ENCODE data around the gene SMC4.

The SMC4 gene

GRCh38 chr3:160479376-160479775, 79.9 kb downstream of the SMC4 start:
- DNase-seq = no peak

- DNase-seq = no peak
These were observed 81.5 kb downstream of the SMC4 start for GRCh38 chr3:160480931-160481330.

- no peak for DNase-seq
These were observed 82.4 kb downstream of the SMC4 start for GRCh38 chr3:160481856-160482255.

- no peak for DNase-seq
These were observed 83.3 kb downstream of the SMC4 start for GRCh38 chr3:160482796-160483195.

All from NCI-H1694 treated with DMSO at 0.1 percent for 48 hours (cell line).